GM06990 (cell line): Measurements from ENCODE around the gene HTATSF1.

ENCODE experiments used
- DNase-seq: peaks from one replicate; pipeline ENCODE4 v3.0.0-alpha.2; 2011; ENCODE audit not compliant: insufficient read length; ENCODE audit errors: extremely low read depth
- H3K27me3 ChIP-seq: replicated peaks from 2 replicates; pipeline ENCODE4 v1.6.0; 2011; ENCODE audit warnings: low read length; ENCODE audit not compliant: control insufficient read depth, insufficient read depth
- H3K36me3 ChIP-seq: 2 replicates; pipeline ENCODE4 v1.5.1; 2011; ENCODE audit warnings: low read length; ENCODE audit not compliant: control insufficient read depth, insufficient read depth
- H3K4me3 ChIP-seq: replicated peaks from 2 replicates; pipeline ENCODE4 v1.5.1; 2011; ENCODE audit warnings: low read depth, mild to moderate bottlenecking, control low read depth, low read length
- CTCF ChIP-seq: IDR thresholded peaks from 2 replicates; pipeline ENCODE4 v1.5.1; 2011; ENCODE audit warnings: low read length, control low read depth, mild to moderate bottlenecking, inconsistent platforms; ENCODE audit not compliant: insufficient read depth, poor library complexity, severe bottlenecking

HTATSF1 gene

GRCh38 chrX:136487647-136488046 lies 9.7 kb upstream of the HTATSF1 start, which contains the start of gene BRS3:
Gene BRS3, plus strand, starts transcription at chrX:136487947. Its CDS starts 168 bp downstream, at chrX:136488115.
- no peak for DNase-seq
- Histone ChIP-seq H3K27me3 (no peaks in the 10 kb centered on the region), H3K4me3 (no peak within 1 kb of the TSS), H3K36me3 (no peaks in the 10 kb centered on the region)
- TF ChIP-seq CTCF, result no peak

- DNase-seq, result no peak
- TF ChIP-seq CTCF, result no peak
- Histone ChIP-seq H3K4me3 (no peak overlapping the region), H3K36me3 (no peaks in the 10 kb centered on the region), H3K27me3 (no peaks in the 10 kb centered on the region)
These were observed 8.7 kb upstream of the HTATSF1 start for GRCh38 chrX:136488706-136489105.

GRCh38 chrX:136491832-136492231 lies 5.6 kb upstream of the HTATSF1 start:
- H3K36me3 ChIP-seq, result no peaks in the 10 kb centered on the region
- no peak for TF ChIP-seq CTCF
- no peaks in the 10 kb centered on the region for H3K27me3 ChIP-seq
- no peak overlapping the region for H3K4me3 ChIP-seq
- no peak for DNase-seq

- no peaks in the 10 kb centered on the region for H3K27me3 ChIP-seq
- DNase-seq, result no peak
- no peak overlapping the region for H3K4me3 ChIP-seq
- no peaks in the 10 kb centered on the region for H3K36me3 ChIP-seq
- TF ChIP-seq CTCF, result no peak
These were observed 4.4 kb upstream of the HTATSF1 start for GRCh38 chrX:136493011-136493410.

- no peak for TF ChIP-seq CTCF
- H3K4me3 ChIP-seq, result no peak overlapping the region
- no peak for DNase-seq
These were observed 2.3 kb upstream of the HTATSF1 start for GRCh38 chrX:136495043-136495442.

GRCh38 chrX:136496186-136496763 lies 1.1 kb upstream of the HTATSF1 start:
- Histone ChIP-seq H3K27me3 (no peaks in the 10 kb centered on the region), H3K36me3 (no peaks in the 10 kb centered on the region), H3K4me3 (peak overlapping the region; percentile 71)
- TF ChIP-seq CTCF, result no peak
- no peak for DNase-seq

More at GRCh38 chrX:136495043-136495442, 2.3 kb upstream of the HTATSF1 start:
- no peaks in the 10 kb centered on the region for H3K36me3 ChIP-seq
- no peaks in the 10 kb centered on the region for H3K27me3 ChIP-seq
